ENCODE measurements around the gene G6PC1.
A peak's percentile ranks its signal among the peaks of the same experiment; 100 is the strongest.
"Not testable (repeated sequence)": the region's sequence is repeated elsewhere in the genome, so short reads cannot be mapped to it uniquely, and the experiment has no call there.

G6PC1 gene

GRCh38 chr17:42873932-42874695, 26.5 kb upstream of the G6PC1 start:
- not testable (repeated sequence) for DNase-seq

DNA sequence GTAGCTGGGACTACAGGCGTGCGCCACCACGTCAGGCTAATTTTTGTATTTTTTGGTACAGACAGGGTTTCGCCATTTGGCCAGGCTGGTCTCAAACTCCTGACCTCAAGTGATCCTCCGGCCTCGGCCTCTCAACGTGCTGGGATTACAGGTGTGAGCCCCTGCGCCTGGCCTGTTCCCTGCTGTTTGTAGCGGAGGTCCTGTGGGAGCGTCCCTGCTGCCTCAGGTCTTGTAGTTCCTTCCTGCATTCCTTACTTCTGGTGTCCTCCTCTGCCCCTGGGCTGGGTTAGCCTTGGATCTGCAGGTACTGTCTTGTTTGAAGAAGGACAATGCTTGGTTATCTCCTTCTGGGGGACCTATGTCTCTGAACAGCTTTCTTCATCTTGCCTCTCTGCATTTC, 23.6 kb upstream of the G6PC1 start:
- no peak for DNase-seq

DNA sequence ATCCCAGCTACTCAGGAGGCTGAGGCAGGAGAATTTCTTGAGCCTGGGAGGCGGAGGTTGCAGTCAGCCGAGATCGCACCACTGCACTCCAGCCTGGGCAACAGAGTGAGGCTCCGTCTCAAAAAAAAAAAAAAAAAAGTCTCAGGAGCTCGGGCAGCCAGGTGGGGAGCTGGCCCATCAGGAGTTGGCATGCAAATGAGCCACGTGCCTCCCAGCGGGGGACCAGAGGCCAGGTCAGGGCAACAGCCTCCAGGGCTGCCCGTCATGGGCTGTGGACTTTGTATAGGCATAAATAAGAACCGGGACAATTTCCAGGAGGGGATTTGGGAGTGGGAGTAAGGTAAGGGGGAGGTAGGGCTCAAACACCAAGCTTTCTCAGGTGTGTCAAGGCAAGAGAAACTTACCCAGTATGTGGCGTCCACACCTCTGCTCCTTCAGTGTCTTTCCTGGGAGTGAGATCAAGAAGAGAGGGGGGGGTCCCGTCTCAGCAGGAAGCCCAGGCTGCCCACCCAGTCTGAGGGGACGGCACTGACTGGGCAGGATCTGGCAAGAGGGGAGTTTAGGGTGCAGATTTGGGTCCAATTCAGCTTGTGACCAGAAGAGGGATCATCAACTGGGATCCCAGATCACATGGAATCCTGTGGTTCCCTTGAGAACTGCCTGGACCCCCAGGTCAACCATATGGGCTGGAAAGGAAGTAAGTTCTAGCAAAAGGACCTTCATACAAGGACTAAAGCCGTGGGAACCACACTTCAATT, 22.3 kb upstream of the G6PC1 start:
- DNase-seq: no peak

DNA sequence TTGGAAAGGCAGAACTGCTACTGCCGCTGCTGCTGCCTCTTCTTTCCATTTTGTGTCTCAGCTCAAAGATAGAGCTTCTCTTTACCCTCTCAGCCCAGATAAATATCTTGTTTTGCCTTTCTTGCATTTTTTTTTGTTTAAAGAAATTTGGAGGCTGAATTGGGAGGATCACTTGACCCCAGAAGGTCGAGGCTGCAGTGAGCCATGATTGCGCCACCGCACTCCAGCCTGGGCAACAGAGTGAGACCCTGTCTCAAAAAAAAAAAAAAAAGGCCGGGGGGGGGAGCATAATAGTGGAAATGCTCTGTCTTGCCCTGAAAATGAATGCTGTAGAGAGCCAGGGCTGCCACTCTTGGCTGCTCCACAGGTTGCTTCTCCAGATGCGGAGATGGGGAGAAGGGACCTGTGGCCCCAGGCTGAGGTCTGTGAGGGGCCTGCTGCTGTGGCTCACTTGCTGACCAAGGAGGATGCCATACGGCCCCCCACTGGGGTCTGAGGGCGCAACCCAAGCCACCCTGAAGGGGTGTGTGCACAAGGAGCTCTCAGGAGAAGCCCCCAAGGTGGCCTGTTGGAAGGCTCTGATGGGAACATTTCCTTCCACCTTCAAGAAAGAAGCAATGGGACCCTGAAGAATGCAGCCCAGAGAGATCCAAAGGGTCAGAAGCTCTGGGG, 21.5 kb upstream of the G6PC1 start:
- DNase-seq: no peak

DNA sequence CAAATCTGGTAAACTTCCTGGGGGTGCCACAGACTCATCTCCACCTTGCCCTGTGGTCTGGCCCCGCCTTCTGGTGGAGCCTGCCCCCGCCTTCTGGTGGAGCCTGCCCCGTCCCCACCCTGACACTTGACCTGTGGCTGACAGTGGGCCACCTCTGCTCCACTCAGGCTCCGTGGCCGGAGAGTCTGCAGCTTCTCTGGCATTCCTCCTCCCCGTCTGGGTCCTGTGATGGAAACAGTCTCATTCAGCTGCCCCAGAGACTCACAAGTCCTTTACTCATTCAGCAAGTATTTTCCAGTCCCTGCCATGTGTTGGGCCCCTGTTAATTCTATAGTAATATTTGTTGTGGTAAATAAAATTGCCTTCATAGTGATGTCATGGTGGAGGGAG, 21.0 kb upstream of the G6PC1 start:
- no peak for DNase-seq

GRCh38 chr17:42880776-42881310, 19.8 kb upstream of the G6PC1 start:
- DNase-seq: no peak

GRCh38 chr17:42881706-42882105, 18.9 kb upstream of the G6PC1 start:
- DNase-seq: not testable (repeated sequence)

GRCh38 chr17:42882166-42882565, 18.4 kb upstream of the G6PC1 start:
- DNase-seq: no peak

GRCh38 chr17:42883802-42884558, 16.6 kb upstream of the G6PC1 start:
- DNase-seq: no peak

GRCh38 chr17:42885806-42886205, 14.8 kb upstream of the G6PC1 start:
- DNase-seq: not testable (repeated sequence)

DNA sequence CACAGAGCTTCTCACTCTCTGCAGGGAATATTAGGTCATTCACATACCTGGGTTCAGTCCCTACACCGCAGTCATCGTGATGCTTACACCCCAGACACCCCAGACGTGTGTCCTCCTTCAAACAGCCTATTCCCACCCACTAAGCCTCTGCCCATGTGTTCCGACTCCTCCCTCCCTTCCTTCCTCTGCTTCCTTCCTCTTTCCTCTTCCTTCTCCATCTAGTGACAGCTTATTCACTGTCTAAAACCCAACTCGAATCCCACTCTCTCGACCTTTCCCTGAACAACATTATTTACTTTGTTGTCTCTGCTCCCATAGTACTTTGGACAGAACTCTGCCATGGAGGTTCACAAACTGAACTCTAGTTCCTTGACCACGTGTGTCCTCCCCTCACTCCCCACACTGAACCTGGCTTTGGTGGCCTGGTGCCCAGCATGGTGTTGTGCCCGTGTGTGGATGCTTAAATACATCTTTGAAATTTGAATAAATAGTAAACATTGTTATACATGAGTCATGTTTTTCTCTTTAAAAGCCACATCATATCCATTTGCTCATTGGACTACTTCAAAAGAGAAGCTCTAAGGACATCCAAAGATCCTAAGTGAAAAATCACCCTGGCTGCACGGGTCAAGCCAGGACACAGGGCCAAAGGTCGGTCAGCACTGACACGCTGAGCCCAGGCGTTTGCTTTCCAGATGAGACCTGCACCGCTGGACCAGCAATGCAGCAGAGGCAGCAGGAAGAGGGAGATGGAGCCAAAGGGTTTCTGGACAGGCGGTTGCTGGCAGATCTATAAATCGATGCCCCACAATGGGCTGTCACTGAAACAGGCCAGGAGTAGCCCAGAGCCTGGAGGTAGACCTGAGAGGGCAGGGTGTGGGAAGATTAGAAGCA, 14.1 kb upstream of the G6PC1 start:
- DNase-seq: no peak

DNA sequence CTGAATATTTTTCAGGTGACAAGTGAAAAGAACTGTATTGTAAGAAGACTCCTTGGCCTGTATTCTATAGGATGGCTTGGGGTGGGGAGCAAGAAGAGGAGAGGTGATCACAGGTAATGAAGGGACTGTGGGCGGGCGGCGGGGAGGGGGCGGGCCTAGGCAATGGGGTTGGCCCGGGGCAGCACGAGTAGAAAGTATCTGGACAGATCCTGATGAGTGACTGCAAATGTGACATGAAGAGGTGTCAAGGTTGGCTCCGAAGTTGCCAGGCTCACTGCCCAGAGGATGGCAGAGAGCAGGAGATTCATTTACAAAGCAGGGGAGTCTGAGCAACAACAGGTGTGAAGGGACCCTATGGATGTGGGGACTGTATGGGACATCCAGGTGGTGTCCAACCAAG, 10.8 kb upstream of the G6PC1 start:
- no peak for DNase-seq

- DNase-seq: no peak
Observed at GRCh38 chr17:42891539-42892152, 9.0 kb upstream of the G6PC1 start.

- no peak for DNase-seq
Observed at GRCh38 chr17:42893359-42893758, 7.2 kb upstream of the G6PC1 start.

GRCh38 chr17:42894283-42895184, 6.1 kb upstream of the G6PC1 start:
- DNase-seq: no peak

GRCh38 chr17:42895185-42895555, 5.4 kb upstream of the G6PC1 start:
- DNase-seq: peak; percentile 11 to 69

- DNase-seq: no peak
Observed at GRCh38 chr17:42898147-42898811, 2.3 kb upstream of the G6PC1 start.

GRCh38 chr17:42899981-42900380, 618 bp upstream of the G6PC1 start:
- DNase-seq: not testable (repeated sequence)

GRCh38 chr17:42901535-42902229, 1.1 kb downstream of the G6PC1 start:
- DNase-seq: no peak
